8988T (cell line): ENCODE results near the gene ANKRD45.
"Not testable (repeated sequence)": the region's sequence is repeated elsewhere in the genome, so short reads cannot be mapped to it uniquely, and the experiment has no call there.

ENCODE experiments used
- DNase-seq: peaks from one replicate; pipeline ENCODE4 v3.0.0; 2011

ANKRD45 gene

DNA sequence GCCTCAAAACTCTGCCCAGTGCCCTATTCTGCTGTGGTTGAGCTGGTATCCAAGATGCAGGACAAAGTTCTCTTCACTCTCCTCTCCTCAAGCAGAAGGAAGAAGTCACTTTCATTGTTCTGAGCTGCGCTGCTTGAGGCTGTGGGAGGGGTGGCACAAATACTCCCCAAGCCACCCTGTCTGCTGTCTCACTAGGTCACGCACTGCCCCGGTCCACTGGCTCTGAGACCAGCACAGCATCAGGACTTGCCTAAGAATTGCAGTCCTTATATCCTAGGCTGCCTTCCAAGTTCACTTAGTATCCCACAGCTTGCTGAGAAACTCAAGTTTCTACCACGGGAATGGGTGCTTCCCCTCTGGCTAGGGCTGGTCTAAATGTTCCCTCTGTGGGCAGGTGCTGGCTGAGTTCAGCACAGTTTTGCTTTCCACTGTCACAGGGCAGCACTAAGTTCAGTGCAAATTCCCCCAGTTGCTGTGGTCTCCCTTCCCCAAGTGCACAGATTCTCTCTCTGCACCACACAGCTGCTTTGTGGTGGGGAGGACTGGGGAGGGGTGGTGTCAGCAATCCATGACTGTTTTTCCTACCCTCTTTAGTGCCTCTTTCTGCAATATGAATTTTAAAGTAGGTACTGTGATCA is 99.2 kb downstream of the ANKRD45 start:
- DNase-seq: no peak

DNA sequence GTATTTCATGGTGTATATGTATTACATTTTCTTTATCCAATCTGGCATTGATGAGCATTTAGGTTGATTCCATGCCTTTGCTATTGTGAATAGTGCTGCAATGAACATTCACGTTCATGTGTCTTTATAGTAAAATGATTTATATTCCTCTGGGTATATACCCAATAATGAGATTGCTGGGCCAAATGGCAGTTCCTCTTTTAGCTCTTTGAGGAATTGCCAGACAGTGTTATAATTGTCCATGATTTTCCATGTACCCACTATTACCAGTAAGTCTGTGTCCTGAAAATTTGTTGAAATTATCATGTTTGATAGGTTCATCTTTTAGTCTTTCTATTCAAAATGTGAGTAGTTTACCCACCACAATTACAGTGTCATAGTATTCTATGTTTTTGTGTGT is 101.2 kb downstream of the ANKRD45 start:
- DNase-seq: no peak

DNA sequence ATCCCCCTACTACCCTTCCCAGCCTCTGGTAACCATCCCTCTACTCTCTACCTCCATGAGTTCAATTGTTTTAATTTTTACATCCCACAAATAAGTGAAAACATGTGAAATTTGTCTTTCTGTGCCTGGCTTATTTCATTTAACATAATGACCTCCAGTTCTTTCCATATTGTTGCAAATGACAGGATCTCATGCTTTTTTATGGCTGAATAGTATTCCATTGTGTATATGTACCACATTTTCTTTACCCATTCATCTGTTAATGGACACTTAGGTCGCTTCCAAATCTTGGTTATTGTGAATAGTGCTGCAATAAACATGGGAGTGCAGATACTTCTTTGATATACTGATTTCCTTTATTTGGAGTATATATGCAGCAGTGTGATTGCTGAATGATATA is 105.8 kb downstream of the ANKRD45 start:
- not testable (repeated sequence) for DNase-seq

DNA sequence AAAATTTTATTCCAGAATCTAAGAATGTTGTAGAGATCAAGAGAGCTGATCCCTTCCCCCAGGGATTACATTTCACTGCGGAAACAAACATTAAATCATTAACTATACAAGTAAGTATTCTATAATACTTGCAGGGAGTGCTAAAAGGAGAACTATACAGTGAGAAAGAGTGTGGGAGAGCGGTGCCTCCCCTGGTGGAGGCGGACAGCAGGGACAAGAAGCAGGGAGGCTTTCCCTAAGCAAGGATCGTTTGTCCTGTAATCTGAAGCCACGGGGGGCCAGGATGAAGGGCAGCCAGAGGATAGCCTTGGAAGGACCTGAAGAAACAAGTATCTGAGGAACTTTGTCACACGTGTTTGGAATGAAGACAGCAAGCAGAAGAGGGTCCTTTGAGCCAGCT is 106.8 kb downstream of the ANKRD45 start:
- no peak for DNase-seq

DNA sequence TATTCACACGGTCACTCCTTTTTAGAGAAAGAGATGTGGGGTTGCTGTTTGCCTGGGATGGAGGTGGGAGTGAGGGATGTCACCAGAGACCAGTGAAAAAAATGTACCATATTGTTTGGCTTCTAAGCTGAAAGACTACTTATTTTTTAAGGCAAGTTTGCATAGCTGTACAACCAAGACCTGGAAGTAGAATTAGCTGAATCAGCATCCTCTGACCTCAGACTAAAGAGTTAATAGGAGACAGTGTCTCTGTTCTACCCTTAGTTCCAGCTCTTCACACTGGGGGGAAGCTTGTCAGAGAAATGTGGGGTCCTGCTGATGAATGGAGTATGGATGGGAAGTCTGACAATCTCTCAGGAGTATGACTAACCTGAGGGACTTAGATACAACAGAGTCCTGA is 108.4 kb downstream of the ANKRD45 start:
- DNase-seq: no peak

DNA sequence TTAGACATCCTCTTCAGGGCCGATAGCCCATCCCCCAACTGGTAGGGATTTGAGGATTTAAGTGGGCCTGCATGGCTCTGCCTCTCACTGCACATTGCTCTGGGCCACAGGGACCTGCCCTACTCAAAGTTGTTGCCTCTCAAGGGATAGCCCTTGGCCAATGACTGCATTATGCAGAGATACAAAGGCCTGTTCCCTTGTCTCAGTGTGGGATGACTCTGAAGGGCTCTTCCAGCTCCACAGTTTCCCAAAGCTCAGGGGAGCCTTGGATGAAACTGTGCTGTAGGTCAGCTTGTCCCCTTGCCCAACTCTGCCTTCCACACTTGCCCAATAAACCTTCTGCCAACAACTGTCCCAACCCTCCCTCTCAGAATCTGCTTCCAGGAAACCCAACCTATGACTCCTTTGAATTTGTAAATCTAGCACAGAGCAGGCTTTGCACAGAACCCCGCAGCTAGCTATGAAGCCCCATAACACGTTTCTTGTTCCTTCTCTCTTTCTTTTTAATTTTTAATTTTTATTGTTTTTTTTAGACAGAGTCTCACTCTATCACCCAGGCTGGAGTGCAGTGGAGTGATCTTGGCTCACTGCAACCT is 109.3 kb downstream of the ANKRD45 start:
- no peak for DNase-seq
